SKM-1 treated with dmso at 0.1 percent for 144 hours (cell line): ENCODE measurements around the gene SLC15A3.

Source experiments
- DNase-seq: peaks from one replicate; lab custom pipeline; 2025; ENCODE audit not compliant: unreplicated experiment; lab: John Stamatoyannopoulos, UW

SLC15A3 gene

DNA sequence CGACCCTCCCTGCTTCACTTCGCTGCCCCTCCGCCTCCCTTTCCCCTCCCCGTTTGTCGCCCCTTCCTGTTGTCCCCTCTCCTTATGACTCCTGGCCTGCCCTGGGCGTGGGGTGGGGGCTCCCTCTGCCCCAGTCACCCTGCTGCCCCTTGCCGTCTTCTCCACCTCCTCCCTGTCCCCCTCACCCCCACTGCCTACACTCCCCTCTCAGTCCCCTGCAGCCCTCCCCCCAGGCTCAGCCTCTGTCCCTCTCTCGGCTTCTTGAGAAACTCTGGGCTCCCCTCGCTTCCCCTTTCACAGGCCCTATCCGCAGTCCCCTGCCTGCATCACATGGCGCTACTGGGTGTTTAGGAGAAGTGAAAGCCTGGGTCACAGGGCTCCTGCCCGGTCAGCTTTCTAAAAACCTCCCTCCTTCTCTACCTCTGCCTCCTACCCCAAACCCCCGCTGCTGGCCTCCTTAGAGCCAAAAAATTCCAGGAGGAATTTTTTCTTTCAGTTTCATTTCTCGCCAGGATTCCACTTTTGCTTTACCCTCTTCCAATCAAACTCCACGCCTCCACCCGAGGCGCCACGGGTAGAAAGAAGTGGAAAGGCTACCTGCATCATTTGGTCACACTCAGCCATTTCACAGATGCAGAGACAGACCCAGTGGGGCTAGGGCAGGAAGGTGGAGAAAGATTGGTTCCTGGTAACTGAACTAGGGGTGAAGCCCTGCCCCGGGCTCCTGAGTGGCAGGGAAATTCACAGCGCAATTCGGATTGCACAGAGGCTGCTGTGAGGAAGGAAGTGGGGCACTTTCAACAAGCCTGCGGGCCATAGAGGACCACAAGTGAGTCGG is at the start of gene SLC15A3:
SLC15A3 (minus strand) TSS at position 273 of the 838 bp plus-strand sequence. CDS start 625 bp downstream, outside the sequence.
- peak; percentile 94 for DNase-seq

DNA sequence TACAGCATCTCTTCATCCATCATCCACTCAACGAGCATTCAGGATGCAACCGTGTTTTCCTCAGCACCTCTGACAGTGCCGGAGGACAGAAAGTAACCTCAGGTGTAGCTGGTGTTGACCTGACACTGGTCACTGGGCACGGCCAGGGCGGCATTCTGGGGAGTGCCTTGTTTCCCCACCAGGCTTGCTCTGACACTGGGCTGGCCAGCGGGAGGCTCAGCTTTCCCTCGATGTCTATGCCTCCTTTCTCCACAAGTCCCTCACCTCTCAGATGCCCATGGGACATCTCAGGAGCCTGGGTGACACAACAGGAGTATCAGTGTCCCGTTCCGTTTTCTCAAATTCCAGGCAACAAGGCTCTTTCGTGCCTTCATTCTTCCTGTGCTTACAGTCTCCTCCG is 48.5 kb upstream of the SLC15A3 start:
- DNase-seq, result no peak

DNA sequence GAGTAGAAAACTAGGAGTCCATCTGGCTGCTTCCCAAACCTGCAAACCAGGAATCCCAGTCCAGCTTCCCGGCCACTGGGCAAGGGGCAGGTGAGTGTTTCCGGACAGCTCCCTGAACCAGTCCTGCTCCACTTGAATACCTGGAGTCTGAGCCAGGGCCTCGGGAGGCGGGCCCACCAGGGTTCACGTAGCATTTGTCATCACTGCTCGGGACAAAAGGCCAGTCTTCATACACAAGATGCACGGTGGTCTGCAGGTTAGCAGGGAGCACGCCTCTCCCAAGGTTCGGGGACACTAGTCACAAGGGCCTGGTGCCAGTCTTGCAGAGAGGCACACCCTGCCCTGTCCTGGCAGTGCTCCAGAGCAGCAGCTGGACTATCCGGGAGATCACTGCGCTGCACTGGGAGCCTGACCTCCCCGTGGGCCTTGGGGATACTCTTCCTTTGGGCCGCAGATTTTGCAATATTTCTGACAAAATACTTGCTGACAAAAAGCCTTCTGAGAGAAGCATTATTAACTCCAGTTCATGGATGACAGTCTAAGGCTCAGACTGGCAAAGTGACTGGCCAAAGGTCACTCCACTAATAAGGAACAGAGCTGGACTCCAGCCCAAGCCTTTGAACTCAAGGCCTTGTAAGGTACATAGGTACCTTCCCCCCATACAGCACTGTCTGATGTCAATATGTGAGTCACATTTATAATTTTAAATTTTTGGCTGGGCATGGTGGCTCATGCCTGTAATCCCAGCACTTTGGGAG is 44.6 kb upstream of the SLC15A3 start:
- DNase-seq, result no peak

- no peak for DNase-seq
Observed at GRCh38 chr11:60995798-60996197, 43.8 kb upstream of the SLC15A3 start.

DNA sequence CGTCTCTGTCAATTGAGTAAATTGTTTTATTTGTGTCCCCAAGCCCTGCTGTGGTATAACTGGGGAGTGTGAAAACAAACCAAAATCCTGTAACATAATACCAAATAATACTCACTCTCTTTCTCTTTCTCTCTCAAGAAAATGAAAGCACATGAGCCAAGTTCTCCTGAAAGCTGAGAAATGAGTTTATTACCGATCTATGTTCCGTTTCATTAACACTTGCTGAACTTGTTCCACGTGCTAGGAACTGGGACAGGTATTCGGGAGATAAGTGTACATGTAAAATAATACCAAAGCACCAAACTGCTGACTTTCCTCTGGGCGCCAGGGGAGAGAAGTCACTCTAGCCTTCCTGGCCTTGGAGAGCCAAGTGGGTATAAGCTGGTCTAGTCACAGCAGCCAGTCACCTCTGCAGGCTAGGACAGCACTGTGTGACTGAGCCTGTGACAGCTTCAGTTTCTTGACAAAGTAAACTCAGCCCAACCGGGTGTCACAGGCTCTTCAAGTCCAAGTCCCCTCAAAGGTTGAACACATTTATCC is 42.6 kb upstream of the SLC15A3 start:
- no peak for DNase-seq

DNA sequence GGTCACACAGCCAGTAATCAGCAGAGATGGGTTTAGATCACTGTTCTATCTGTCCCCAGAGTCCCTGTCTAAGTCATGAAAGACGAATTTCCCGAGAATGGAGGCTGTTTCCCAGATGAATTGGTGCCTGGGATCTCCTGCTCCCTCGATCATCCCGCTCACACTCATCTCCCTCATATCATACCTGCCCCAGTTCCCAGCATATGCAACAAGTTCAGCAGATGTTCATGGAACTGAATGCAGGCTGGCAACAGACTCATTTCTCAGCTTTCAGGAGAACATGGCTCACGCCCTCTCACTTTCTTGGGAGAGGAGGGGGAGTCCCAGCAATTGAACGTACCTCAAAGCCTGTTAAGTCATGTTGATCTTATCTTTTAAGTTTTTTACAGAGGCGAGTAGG is 41.6 kb upstream of the SLC15A3 start:
- no peak for DNase-seq

DNA sequence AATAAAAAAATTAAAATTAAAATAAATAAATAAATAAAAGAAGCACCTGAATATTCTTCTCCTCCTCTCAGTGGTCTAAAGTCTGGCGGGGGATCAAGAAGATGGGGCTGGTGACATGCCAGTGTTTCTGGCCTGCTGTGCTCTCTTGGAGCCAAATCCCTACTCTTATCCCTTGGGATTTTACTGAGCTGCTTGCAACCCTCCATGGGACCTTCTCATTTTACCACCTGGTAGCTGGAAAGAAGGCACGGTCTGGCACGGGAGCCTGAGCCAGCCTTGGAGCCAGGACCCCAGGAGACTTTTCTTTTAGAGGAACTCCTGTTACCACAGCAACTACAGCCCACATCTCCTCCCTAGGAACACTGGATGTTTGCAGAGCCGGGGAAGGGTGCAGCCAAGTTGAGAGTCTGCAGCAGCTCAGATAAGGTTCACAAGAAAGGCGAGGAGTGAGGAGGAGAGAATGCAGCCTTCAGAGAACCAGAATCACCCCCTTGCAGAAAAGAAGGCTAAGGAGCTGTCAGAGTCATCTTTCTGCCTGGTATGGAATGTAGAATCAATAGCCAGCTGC is 41.0 kb upstream of the SLC15A3 start:
- DNase-seq, result no peak

GRCh38 chr11:60991457-60991856 is 39.5 kb upstream of the SLC15A3 start:
- no peak for DNase-seq

DNA sequence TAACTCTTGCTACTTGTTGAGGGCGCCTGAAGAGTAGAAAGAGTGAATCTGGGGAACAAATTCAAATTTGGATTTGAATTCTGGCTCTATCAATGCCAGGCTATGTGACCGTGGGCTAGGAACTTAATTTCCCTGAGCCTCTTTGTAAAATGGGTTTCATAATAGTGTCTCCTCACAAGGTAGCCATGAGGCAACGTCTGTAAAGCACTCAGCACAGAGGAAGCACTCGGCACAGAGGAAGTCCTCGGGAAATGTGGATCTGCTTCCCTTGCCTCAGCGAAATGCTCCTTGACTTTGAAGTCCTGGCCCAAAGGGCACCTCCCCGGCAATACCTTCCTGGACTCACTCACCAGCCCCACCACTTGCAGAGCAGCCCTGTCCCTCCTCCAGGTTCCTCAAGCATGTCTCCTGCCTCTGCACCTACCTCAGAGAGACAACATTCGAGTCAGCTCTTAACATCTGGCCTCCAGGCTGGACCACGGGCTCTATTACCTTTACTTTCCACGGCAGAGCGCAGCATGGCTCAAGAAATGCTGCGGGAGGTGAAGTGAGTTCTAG is 37.2 kb upstream of the SLC15A3 start:
- peak; percentile 70 for DNase-seq

- no peak for DNase-seq
Observed at GRCh38 chr11:60988658-60989057, 36.7 kb upstream of the SLC15A3 start.

DNA sequence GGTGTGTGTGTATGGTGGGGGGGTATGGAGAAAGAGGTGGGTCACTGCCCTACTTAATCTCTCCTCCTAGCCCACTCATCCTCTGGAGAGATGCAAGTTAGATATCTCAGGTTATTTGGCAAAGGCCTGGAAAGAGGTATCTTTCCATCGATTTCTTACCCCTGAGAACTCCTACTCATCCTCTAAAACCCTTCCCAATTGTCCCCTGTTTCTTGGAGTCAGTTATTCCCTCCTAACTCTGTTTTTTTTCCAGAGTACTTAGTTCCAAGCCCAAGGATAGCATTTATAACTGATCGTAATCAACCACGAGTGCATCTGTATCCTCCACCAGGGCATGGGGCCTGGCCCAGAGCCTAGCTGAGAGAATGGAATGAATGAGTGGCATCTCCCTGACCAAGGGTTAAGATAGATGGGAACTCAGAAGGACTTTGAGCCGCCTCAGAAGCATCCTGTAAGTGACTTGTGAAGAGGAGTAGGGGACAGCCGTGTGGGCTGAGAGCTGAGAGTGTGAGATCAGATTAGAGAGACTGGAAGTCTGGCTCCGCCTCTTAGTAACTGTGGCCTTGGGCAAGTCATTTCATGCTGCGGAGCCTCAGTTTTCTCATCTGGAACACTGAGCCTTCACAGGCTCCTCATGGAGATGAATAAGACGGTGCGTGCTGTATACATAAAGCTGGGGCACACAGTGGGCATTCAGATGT is 35.8 kb upstream of the SLC15A3 start:
- DNase-seq, result no peak

GRCh38 chr11:60985991-60986915 is 34.3 kb upstream of the SLC15A3 start:
- DNase-seq, result no peak

DNA sequence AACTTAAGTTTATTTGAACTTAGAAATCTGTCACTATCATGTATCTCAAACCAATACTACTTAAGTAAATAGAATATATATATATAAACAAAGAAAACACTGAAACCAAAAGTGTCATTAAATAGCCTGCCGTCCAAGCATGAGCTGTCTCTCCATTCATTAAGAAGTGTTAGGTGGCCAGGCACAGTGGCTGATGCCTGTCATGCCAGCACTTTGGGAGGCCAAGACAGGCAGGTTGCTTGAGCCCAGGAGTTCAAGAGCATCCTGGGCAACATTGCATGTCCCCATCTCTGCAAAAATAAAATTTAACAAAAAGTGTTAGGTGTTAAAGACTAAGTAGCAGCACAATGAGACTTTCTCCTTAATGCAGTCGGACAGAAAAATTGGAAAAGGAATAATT is 33.5 kb upstream of the SLC15A3 start:
- DNase-seq, result no peak

- DNase-seq, result no peak
Observed at GRCh38 chr11:60984636-60985035, 32.7 kb upstream of the SLC15A3 start.

- no peak for DNase-seq
Observed at GRCh38 chr11:60984149-60984548, 32.2 kb upstream of the SLC15A3 start.

DNA sequence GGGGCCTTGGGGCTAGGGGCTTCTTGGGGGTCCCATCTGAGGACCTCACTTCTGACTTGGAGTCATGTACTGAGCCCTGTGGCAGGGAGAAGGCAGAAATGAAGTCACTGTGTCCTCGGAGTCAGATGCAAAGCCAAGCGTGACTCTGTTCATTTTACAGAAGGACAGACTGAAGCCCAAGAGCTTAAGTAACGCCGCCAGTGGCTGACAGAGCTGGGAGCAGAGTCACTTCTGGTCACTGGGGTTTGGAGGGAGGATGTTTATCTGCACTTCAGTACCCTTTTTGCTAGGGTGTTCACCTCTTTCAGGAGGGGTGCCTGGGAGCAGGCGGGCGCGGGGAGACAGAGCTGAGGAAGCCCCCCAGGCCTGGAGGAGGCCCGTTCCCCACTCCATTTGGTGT is 30.2 kb upstream of the SLC15A3 start:
- no peak for DNase-seq

- DNase-seq, result no peak
Observed at GRCh38 chr11:60981515-60981914, 29.5 kb upstream of the SLC15A3 start.

DNA sequence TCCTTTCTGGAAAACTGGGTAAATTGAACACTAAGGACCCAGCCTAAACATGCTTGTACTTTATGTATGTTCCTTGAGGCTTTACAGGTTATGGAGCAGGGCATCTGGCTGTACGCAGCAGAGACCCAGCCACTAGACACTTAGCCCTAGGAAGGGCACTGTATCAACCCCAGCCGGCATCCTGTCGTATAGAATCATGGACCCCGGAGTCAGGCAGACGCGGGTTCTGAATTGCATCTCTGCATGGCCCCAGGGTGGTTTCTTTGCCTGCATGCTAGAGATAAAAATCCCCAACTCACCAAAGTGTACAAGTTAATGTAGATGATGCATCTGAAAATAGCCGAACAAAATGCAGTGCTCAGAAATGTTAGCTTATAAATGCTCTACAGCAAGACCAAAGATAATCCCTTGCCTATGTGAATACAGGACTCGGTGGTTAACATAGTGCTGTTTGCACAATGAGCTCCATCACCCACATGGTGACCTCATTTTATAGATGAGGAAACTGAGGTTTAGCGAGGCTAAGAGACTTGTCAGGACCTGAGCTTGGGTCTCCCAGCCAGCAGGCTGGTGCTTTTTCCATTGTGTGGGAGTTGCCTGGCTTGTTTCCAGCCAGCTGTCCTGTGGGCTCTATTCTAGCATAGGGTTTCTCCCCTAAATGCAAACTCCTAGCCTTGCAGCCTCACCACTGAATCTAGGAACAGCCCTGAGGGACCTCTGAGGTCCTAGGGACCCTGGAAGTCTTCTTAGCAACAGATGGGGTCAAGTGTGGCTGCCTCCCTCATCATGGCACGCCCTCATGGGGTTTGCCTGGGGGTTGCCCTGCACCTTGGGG is 26.8 kb upstream of the SLC15A3 start:
- peak; percentile 96 for DNase-seq

DNA sequence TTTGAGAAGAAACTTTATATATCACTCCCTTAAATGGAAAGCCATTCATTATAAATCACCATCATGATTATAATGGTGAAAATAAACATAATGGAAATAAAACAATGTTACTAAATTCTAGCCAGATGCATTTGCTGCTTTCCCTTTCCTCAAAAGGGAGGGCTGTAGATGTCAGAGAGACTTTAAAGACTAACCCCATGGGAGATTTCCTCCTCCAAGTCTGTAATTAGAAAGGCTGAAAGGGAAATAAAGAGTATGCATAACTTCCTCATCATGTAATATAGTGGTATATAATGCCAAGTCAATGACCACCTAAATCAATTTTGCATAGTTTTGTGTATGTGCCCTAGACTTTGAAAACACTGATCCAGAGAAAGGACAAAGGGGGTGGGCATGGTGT is 25.9 kb upstream of the SLC15A3 start:
- no peak for DNase-seq
